HG03432 (cell line): Measurements from ENCODE around the gene TBXT.

Experiments used
- ATAC-seq: cut with Tn5 transposase; IDR thresholded peaks from one replicate; pipeline ENCODE4 v1.9.1; 2021; ENCODE audit warnings: mild to moderate bottlenecking, moderate library complexity; ENCODE audit not compliant: unreplicated experiment

Gene TBXT

GRCh38 chr6:166119116-166119911 lies 48.3 kb downstream of the TBXT start:
- no peak for ATAC-seq

- no peak for ATAC-seq
These were observed 52.0 kb downstream of the TBXT start for GRCh38 chr6:166115609-166116008.

GRCh38 chr6:166112580-166112979 lies 55.1 kb downstream of the TBXT start:
- ATAC-seq: no peak

- ATAC-seq: no peak
These were observed 58.0 kb downstream of the TBXT start for GRCh38 chr6:166109608-166110007.
